ENCODE data around the gene PGBD4.
"Not testable (repeated sequence)": the region's sequence is repeated elsewhere in the genome, so short reads cannot be mapped to it uniquely, and the experiment has no call there.

PGBD4 gene

DNA sequence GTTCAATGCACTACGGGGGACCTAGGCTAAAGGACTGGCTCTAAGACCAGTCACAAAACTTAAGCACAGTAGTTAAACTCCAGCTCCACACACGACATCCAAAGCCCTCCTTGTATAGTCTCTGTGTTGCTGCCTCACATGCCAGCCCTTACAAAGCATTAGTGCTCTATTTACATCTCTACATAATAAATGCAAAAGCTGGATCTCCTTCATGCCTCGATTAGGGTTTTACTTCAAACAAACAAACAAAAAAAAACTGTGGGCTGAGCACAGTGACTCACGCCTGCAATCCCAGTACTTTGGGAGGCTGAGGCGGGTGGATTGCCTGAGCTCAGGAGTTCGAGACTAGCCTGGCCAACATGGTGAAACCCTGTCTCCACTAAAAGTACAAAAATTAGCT is 9.6 kb downstream of the PGBD4 start:
- no peak for DNase-seq (ENCODE audit: low spot score)

DNA sequence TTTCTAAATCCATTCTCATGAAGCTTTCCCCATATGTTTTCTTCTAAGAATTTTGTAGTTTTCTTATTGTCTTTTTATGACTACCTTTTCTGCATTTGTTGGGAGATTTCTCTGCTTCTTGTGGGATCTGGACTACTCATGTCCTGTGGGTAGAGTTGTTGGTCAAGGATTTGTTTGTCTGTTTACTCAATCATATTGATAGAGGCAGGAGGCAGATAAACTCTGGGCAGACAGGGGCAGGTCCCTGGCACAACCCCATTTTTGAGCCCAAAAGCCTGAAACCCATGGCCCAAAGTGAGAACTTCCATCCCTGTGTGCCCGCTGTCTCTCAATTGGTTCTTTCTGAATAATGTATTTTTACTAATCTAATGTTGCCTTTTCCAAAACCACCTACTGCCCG is 12.3 kb downstream of the PGBD4 start:
- no peak for DNase-seq (ENCODE audit: low spot score)

DNA sequence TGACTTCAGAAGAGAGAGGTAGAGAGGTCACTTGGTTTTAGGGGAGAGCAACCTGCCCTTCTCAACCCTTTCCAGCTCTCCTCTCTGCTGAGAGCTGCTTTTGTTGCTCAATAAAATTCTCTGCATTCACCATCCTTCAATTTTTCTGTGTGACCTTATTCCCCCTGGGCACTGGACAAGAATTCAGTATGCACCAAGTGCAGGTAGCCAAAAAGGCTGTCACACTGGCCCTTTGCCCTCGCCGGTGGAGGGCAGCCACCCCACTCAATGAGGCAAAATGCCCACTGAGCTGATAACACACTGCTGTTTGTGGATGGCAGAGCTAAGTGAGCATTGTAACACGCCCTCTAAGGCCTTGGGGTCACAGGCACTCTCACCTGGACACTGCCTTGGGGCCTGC is 12.9 kb downstream of the PGBD4 start:
- DNase-seq (ENCODE audit: low spot score), result no peak

DNA sequence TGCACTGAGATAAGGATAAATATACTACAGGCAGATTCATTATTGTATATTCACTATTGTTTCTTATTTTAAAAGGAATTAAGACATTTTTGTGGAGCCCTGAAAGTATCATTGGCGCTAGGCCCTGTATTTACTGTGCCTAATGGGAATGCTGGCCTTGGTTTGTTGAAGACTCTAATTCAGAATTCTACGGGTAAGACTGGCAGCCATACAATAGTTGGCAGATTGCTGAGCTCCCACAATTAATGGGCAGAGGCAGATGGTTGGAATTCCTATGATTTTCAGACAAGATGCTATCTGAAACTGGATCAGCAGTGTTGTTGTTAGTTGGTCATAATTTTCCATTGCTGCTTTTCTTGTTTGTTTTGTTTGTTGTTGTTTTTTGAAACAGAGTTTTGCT is 14.7 kb downstream of the PGBD4 start:
- no peak for DNase-seq (ENCODE audit: low spot score)

DNA sequence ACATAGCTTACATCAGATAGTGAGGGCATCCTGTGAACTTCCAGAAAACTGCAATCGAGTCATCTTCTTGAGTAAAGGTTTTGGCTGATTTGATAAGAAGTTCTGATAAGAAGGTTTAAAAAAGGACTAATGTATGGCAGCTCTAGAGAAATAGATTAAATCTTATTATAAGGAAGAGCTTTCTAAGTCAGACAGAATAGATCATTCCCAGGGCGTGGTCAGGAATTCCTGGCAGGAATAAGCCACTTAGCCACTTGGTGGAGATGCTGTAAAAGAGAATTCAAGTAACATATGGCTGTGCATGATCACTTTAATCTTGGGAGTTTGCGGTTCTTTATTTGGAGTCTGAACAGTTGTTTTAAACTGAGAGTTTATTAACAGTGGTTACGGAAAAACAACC is 17.4 kb downstream of the PGBD4 start:
- DNase-seq (ENCODE audit: low spot score), result peak; percentile 61

DNA sequence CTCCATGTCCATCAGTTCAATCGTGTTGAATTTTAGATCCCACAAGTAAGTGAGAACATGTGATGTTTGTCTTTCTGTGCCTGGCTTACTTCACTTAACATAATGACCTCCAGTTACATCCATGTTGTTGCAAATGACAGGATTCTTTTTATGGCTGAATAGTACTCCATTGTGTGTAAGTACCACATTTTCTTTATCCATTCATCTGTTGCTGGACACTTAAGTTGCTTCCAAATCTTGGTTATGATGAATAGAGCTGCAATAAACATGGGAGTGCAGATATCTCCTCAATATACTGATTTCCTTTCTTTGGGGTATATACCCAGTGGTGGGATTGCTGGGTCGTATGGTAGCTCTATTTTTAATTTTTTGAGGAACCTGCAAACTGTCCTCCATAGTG is 18.5 kb downstream of the PGBD4 start:
- not testable (repeated sequence) for DNase-seq (ENCODE audit: low spot score)

DNA sequence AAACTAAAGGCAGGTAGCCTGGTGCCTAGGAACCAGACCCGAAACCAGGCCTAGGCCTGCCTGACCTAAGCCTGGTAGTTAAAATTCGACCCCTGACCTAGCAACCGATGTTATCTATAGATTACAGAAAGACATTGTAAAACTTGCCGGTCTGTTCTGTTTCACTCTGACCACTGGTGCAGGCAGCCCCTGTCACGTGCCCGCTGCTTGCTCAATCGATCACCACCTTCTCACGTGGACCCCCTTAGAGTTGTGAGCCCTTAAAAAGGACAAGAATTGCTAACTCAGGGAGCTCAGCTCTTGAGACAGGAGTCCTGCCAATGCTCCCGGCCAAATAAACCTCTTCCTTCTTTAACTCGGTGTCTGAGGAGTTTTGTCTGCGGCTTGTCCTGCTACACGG is 19.9 kb downstream of the PGBD4 start:
- peak; percentile 37 for DNase-seq (ENCODE audit: low spot score)

DNA sequence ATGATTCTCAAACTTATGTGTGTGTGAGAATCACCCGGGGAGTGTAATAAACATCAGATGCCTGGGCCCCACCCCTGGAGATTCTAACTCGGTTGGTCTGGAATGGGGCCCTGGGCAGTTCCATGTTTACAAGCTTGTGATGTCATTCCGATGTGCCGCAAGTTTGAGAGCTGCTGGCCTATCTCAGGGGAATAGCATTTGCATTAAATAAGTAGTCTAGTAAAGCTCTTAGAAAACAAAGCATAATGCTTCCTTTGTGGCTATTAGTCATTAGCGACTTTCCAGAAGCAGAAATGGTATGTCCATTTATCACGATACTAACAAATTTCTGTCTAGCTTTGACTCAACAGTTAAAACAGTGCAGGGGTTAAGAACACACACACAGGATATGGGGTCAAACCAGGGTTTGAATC is 20.9 kb downstream of the PGBD4 start:
- DNase-seq (ENCODE audit: low spot score), result no peak

DNA sequence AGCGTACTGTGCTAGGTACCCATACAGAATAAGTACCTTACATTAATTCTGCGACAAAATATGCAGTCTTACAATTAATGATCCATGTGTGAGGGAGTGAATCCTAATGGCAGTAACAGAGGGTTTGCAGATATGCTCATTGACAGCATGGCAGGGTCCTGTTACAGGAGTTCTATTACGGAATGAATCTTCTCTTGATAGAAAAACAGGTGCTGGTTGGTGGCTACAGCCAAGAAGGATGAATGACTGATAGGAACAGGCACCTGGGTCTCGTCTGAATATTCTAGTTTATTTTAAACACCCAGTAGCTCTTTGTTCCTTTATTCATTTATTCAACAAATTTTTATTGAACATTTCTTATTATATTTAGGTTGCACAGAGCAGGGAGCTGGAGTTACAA is 22.8 kb downstream of the PGBD4 start:
- DNase-seq (ENCODE audit: low spot score), result no peak

DNA sequence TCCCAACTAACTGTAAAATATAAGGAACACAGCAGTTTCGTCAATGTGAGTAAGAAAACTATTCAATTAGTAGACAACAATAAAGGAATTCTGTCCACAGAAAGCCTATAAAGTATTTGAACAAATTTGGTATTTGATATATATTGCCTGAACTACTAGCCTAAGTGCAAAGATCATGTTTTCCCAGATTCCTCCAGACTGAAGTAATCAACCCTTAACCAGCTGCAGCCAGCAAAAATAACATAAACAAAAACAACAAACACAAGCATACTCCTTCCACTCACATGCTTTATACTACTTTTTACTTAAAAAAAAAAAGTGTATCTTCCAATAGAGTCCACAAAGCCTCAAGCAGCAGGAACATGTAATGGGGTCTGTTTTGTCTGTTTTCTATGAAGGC is 24.1 kb downstream of the PGBD4 start:
- no peak for DNase-seq (ENCODE audit: low spot score)

DNA sequence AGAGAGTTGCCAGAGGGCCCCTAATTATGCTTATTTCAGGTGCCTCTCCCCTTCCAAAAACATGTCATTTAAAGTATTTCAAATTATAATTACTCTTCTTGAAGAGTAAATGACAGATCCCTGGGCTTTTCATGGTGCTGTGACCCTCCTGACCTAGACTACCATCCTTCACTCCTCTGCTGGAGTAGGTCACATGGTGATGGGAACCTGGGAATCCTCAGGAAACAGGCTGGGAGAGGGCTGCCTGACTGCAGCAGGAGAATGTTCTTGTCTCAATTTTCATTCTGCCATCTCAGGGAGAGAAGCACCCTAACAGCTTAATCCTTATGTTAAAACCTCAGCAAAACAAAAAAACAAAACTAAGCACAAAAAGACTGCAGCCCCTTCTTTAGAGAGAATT is 24.6 kb downstream of the PGBD4 start:
- DNase-seq (ENCODE audit: low spot score), result no peak

DNA sequence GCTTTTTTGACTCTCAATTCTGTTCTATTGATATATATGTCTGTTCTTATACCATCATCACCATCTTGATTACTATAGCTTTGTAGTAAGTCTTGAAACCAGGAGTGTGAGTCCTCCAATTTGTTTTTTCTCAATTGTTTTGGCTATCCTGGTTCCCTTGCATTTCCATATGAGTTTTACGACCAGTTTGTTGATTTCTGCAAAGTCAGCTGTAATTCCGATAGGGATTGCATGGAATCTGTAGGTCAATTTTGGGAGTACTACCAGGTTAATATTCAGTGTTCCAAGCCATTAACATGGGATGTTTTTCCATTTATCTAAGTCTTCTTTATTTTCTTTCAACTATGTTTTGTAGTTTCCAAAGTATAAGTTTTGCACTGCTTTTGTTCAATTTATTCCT is 27.0 kb downstream of the PGBD4 start:
- DNase-seq (ENCODE audit: low spot score), result no peak

DNA sequence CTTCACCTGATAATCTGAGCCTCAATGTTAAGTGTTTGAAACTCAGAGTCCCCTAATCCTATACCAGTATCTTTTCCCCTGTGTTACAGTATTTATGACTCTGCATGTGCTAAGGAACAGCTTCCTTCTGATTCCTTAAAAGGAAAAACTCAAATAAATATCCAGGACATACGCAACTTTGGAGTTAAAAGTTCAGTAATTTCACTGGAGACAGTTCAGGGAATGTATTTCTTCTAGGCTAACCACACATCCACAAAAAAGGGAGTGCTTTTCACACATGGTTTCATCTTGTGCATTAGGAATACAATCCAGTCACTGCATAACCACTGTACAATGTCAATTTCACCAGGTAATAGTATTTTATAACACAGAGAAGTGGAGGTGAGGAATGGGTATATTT is 31.0 kb downstream of the PGBD4 start:
- DNase-seq (ENCODE audit: low spot score), result no peak

DNA sequence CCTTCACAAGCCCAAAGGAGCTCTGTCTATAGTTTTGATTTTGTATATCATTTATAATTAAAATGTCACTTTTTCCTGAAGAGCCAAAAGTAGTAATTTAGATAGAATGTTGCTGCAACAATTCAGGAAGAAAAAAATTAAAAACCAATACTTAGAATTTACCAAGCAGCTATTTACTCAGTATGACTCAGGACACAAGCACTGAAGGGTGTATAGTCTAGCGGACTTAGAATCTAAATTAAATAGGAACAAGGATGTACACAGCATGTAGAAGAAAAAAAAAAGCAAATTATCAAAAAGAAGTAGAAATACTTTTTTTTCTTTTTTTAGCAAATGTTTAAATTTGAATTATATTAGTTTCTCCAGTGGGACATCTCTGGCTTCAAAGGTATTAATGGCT is 31.6 kb downstream of the PGBD4 start:
- no peak for DNase-seq (ENCODE audit: low spot score)

DNA sequence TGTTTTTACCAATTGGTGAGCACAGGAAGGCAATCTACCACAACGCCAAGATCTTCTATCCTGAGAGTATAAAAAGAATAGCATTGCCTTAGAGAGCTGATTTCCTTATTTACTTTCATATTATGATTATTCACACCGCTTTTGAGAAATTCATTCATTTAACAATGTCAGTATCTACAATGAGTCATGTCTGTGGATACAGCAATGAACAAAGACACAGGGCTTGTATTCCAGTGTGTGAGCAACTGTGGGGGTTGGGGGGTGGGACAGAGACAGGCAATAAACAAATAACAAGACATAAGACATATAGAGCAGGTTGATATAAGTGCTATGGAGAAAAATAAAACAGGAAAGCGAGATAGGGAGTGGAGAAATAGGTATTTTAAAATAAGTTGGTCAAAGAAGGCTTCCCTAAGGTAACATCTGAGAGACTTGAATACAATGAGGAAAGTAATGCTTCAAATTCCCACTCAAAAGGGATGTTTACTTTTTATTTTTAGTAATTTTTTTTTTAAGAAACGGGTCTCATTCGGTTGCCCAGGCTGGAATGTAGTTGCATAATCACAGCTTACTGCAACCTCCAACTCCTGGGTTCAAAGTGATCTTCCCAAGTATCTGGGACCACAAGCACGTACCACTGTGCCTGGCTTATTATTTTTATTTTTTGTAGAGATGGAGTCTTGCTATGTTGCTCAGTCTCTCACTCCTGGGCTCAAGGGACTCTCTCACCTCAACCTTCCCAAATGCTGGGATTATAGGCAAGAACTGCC is 45.7 kb downstream of the PGBD4 start:
- no peak for DNase-seq (ENCODE audit: low spot score)

DNA sequence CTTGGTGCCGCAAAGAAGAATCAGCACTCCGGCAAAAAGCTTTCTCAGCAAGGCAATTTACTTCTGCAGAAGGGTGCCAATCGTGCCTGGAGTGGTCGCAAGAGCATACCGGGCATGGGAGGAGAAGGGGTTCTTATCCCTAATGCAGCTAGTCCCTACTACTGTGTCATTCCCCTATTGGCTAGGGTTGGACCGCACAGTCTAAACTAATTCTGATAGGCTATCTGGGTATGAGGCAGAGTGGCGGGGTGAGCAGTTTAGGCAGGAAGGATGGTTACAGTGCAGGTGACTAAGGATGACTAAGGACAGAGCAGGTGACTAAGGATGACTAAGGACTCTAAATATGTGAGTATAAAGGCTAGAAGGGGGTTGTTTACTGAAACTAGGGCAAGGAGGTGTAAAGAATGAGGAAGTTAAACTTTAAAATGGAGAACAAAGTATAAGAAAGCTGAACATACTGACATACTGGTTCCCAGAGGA is 52.9 kb downstream of the PGBD4 start:
- DNase-seq (ENCODE audit: low spot score), result no peak

DNA sequence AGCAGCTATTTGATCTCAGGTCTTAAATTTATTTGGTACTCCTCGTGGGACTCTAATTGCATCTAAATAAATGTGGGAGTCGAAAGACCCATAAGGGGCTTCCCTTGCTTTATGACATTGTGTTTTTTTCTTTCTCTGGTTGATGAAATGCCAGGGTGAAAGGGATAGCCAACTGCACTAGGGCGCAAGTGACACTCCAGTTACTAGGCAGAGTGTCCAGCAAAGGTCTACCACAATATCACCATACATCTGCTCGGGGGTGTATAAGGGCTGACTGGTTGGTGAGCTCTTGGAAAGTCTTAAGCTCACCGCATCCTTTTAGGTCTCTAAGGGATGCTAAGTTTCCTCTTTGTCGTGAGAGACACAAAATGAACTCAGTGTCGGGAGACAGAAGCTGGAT is 54.0 kb downstream of the PGBD4 start:
- no peak for DNase-seq (ENCODE audit: low spot score)
